Measurements from ENCODE around the gene PLEKHG2. TPM values are rescaled to one million over a fixed set of nuclear protein-coding genes. Genes with fewer than 3 reads are reported as not detected.

The PLEKHG2 gene
- total RNA-seq, 4 donors from 2014 or later = 8.2 to 29.1 (median 10.7) TPM

- Histone ChIP-seq H3K4me1 (peaks cover 41 to 65% of the 10 kb centered on the region in 2 donors), H3K4me3 (replicated peaks in 1 of 3) (no peak overlapping the region), H3K27ac (peak overlapping the region; percentile 74 to 100 (median 99)), H3K36me3 (peaks cover 0 to 4% of the 10 kb centered on the region in 2 donors), H3K27me3 (no peaks in the 10 kb centered on the region), H3K9me3 (no peaks in the 10 kb centered on the region)
- DNase-seq = peak; percentile 92 to 93
- TF ChIP-seq POLR2A (IDR thresholded peaks at IDR 0.05) (peak in 1 of 2 donors; percentile 28), CTCF (IDR thresholded peaks at IDR 0.05) (no peak)
- 25 to 38% methylated on average over 4 of the region's 4 CpGs for WGBS, 2 donors
- intact Hi-C loops (cut with DNase I) = no loop called here
These were observed 12.4 kb upstream of the PLEKHG2 start for GRCh38 chr19:39400061-39400460.

- Histone ChIP-seq H3K9me3 (no peaks in the 10 kb centered on the region), H3K4me3 (replicated peaks in 1 of 3) (no peak overlapping the region), H3K27ac (peak overlapping the region; percentile 99 to 100 (median 100)), H3K36me3 (no peaks in the 10 kb centered on the region), H3K4me1 (peaks cover 41 to 75% of the 10 kb centered on the region in 2 donors), H3K27me3 (no peaks in the 10 kb centered on the region)
- intact Hi-C loops (cut with DNase I) = no loop called here
- no peak for DNase-seq
- WGBS, 2 donors = 80 to 81% methylated on average over 4 of the region's 4 CpGs
- no peak for TF ChIP-seq POLR2A (IDR thresholded peaks at IDR 0.05)
- TF ChIP-seq CTCF (IDR thresholded peaks at IDR 0.05) = no peak
These were observed 11.4 kb upstream of the PLEKHG2 start for GRCh38 chr19:39401070-39401548.

GRCh38 chr19:39401549-39402345 lies 10.7 kb upstream of the PLEKHG2 start:
- no peak overlapping the region for H3K4me3 ChIP-seq (replicated peaks in 1 of 3)
- peak in 1 of 2 donors; percentile 5 for TF ChIP-seq POLR2A (IDR thresholded peaks at IDR 0.05)
- no peak for TF ChIP-seq CTCF (IDR thresholded peaks at IDR 0.05)
- intact Hi-C loops (cut with DNase I) = no loop called here
- peak; percentile 35 to 45 for DNase-seq
- H3K27me3 ChIP-seq = no peaks in the 10 kb centered on the region
- 64 to 74% methylated on average over 17 to 21 of the region's 25 CpGs for WGBS, 2 donors
- H3K27ac ChIP-seq = peak overlapping the region; percentile 99 to 100 (median 100)
- no peaks in the 10 kb centered on the region for H3K9me3 ChIP-seq
- no peaks in the 10 kb centered on the region for H3K36me3 ChIP-seq
- H3K4me1 ChIP-seq = peaks cover 41 to 75% of the 10 kb centered on the region in 2 donors

- Histone ChIP-seq H3K36me3 (peaks cover 1 to 9% of the 10 kb centered on the region in 2 donors), H3K4me3 (replicated peaks in 1 of 3) (peak overlapping the region in 2 of 3 donors; percentile 48 to 58), H3K27me3 (no peaks in the 10 kb centered on the region), H3K4me1 (peaks cover 38 to 71% of the 10 kb centered on the region in 2 donors), H3K9me3 (no peaks in the 10 kb centered on the region), H3K27ac (peak overlapping the region; percentile 99 to 100 (median 100))
- 3 to 7% methylated on average over 29 to 51 of the region's 59 CpGs for WGBS, 2 donors
- TF ChIP-seq POLR2A (IDR thresholded peaks at IDR 0.05) = peak; percentile 62 to 68
- TF ChIP-seq CTCF (IDR thresholded peaks at IDR 0.05) = no peak
- DNase-seq = peak; percentile 94 to 95
- intact Hi-C loops (cut with DNase I) = no loop called here
These were observed 9.8 kb upstream of the PLEKHG2 start for GRCh38 chr19:39402346-39403300.

All from thyroid gland (tissue), 4 donors.